Astrocyte of the spinal cord (primary cell): ENCODE results near the gene EGFR.
A peak's percentile ranks its signal among the peaks of the same experiment; 100 is the strongest.

ENCODE experiments used
- DNase-seq: peaks from one replicate; pipeline ENCODE4 v3.0.0; 2011; ENCODE audit warnings: low read depth, low spot score
- H3K4me3 ChIP-seq: 2 replicates; pipeline ENCODE4 v1.5.1; 2011; ENCODE audit warnings: low read depth, mild to moderate bottlenecking, low read length, moderate library complexity
- CTCF ChIP-seq: IDR thresholded peaks from 2 replicates; pipeline ENCODE4 v1.5.1; 2012; ENCODE audit warnings: low read depth, mild to moderate bottlenecking, low read length, inconsistent platforms
- in situ Hi-C: cut with HindIII; loops from 2 replicates; pipeline ENCODE4 v1.10.0; 2017; ENCODE audit warnings: low sequenced_read_pairs

EGFR gene

GRCh38 chr7:55018361-55019190 is at the start of gene EGFR:
EGFR (plus strand) TSS chr7:55019017; CDS start chr7:55019278, 261 bp downstream.
- DNase-seq = peak; percentile 83
- H3K4me3 ChIP-seq = peak within 1 kb of the TSS; percentile 77
- no peak for TF ChIP-seq CTCF
- in situ Hi-C loops = no loop called here

- in situ Hi-C loops = no loop called here
- H3K4me3 ChIP-seq = no peak overlapping the region
- no peak for DNase-seq
- TF ChIP-seq CTCF = no peak
Observed at GRCh38 chr7:54969208-54969967, 49.4 kb upstream of the EGFR start.

- no peak for TF ChIP-seq CTCF
- H3K4me3 ChIP-seq = no peak overlapping the region
- in situ Hi-C loops = no loop called here
- no peak for DNase-seq
Observed at GRCh38 chr7:54972733-54973294, 46.0 kb upstream of the EGFR start.

- in situ Hi-C loops = no loop called here
- TF ChIP-seq CTCF = no peak
- no peak for DNase-seq
- no peak overlapping the region for H3K4me3 ChIP-seq
Observed at GRCh38 chr7:54978364-54979116, 40.3 kb upstream of the EGFR start.

GRCh38 chr7:54980521-54980920 is 38.3 kb upstream of the EGFR start:
- no peak for TF ChIP-seq CTCF
- DNase-seq = no peak
- in situ Hi-C loops = no loop called here
- no peak overlapping the region for H3K4me3 ChIP-seq

- TF ChIP-seq CTCF = no peak
- no peak overlapping the region for H3K4me3 ChIP-seq
- DNase-seq = no peak
- in situ Hi-C loops = no loop called here
Observed at GRCh38 chr7:54981913-54982312, 36.9 kb upstream of the EGFR start.
